K562 (cell line): Measurements from ENCODE around the gene NES.

ENCODE experiments used
- CREB1 ChIP-seq, 2 experiments: sonication (generic) in 1 of 2; formaldehyde crosslinking in 1 of 2; IDR thresholded peaks; 2 replicates each; pipeline versions ENCODE4 v1.6.1 to v1.8.0; 2012 to 2022; ENCODE audit warnings: inconsistent platforms in 1 of 2, mild to moderate bottlenecking in 1 of 2, missing genetic modification reagents in 1 of 2, moderate library complexity in 1 of 2
- CSDE1 ChIP-seq, 2 experiments: fragments of 450-650 bp; IDR thresholded peaks; 2 replicates each; pipeline ENCODE4 v1.6.1; 2016; ENCODE audit warnings: mild to moderate bottlenecking in 1 of 2
- EZH2 ChIP-seq: IDR thresholded peaks from 2 replicates; pipeline ENCODE4 v1.6.1; 2012; ENCODE audit warnings: low read depth, mild to moderate bottlenecking, inconsistent platforms, low read length, borderline replicate concordance
- KDM1A ChIP-seq, 2 experiments: fragments of 450-650 bp; IDR thresholded peaks; 2 replicates each; pipeline ENCODE4 v1.6.1; 2016; ENCODE audit warnings: mild to moderate bottlenecking in 2 of 2
- STAT6 ChIP-seq: sonication (generic); formaldehyde crosslinking; IDR thresholded peaks from 2 replicates; pipeline ENCODE4 v1.8.1; 2023; ENCODE audit warnings: mild to moderate bottlenecking, missing genetic modification reagents
- ZNF695 ChIP-seq: fragments of 450-650 bp; formaldehyde crosslinking; IDR thresholded peaks from 2 replicates; pipeline ENCODE4 v1.4.0; 2020; ENCODE audit warnings: mild to moderate bottlenecking, moderate library complexity

- TF ChIP-seq EZH2 (no peak), ZNF695 (CRISPR knock-in tag) (no peak), KDM1A (IDR thresholded peaks at IDR 0.05) (no peak), CSDE1 (IDR thresholded peaks at IDR 0.05) (no peak), STAT6 (CRISPR knock-in tag) (no peak), CREB1 (IDR thresholded peaks at IDR 0.05) (no peak), CREB1 (CRISPR knock-in tag; IDR thresholded peaks at IDR 0.05) (no peak)
Observed at GRCh38 chr1:156709031-156709430, 31.8 kb upstream of the NES start.
